ENCODE measurements around the gene CAPG. TPM values are rescaled to one million over a fixed set of nuclear protein-coding genes. Genes with fewer than 3 reads are reported as not detected.

CAPG gene
- total RNA-seq, 6 donors from 2014 or later = 169 to 611 (median 375) TPM

GRCh38 chr2:85394261-85394681 is 15.9 kb downstream of the CAPG start:
- 90 to 93% methylated on average over 3 to 4 of the region's 4 CpGs for WGBS, 2 donors
- no peaks in the 10 kb centered on the region for H3K9me3 ChIP-seq
- H3K4me1 ChIP-seq = peaks cover 0 to 14% (median 6%) of the 10 kb centered on the region in 4 donors
- TF ChIP-seq POLR2A (IDR thresholded peaks at IDR 0.05) (no peak), POLR2AphosphoS5 (IDR thresholded peaks at IDR 0.05) (no peak), EP300 (IDR thresholded peaks at IDR 0.05) (no peak), CTCF (IDR thresholded peaks at IDR 0.05) (no peak)
- H3K27me3 ChIP-seq = no peaks in the 10 kb centered on the region
- DNase-seq (no peak), ATAC-seq (ENCODE audit: low FRiP score in 2 of 2) (no peak)
- no peak overlapping the region for H3K27ac ChIP-seq
- peaks cover 7 to 73% (median 48%) of the 10 kb centered on the region in 4 donors for H3K36me3 ChIP-seq
- H3K4me3 ChIP-seq = no peak overlapping the region

- no peaks in the 10 kb centered on the region for H3K27me3 ChIP-seq
- H3K9me3 ChIP-seq = no peaks in the 10 kb centered on the region
- DNase-seq (no peak), ATAC-seq (ENCODE audit: low FRiP score in 2 of 2) (no peak)
- peaks cover 7 to 76% (median 49%) of the 10 kb centered on the region in 4 donors for H3K36me3 ChIP-seq
- no peak overlapping the region for H3K27ac ChIP-seq
- TF ChIP-seq EP300 (IDR thresholded peaks at IDR 0.05) (no peak), CTCF (IDR thresholded peaks at IDR 0.05) (no peak), POLR2A (IDR thresholded peaks at IDR 0.05) (no peak), POLR2AphosphoS5 (IDR thresholded peaks at IDR 0.05) (no peak)
- peaks cover 0 to 14% (median 6%) of the 10 kb centered on the region in 4 donors for H3K4me1 ChIP-seq
- no peak overlapping the region for H3K4me3 ChIP-seq
- 96% methylated on average over 4 of the region's 4 CpGs for WGBS, 2 donors
These were observed 16.3 kb downstream of the CAPG start for GRCh38 chr2:85393836-85394235.

- Histone ChIP-seq H3K27me3 (no peaks in the 10 kb centered on the region), H3K36me3 (peaks cover 7 to 87% (median 64%) of the 10 kb centered on the region in 4 donors), H3K27ac (no peak overlapping the region), H3K9me3 (no peaks in the 10 kb centered on the region), H3K4me3 (no peak overlapping the region), H3K4me1 (peaks cover 0 to 3% (median under 1%) of the 10 kb centered on the region in 4 donors)
- 85 to 86% methylated on average over 3 to 9 of the region's 11 CpGs for WGBS, 2 donors
- DNase-seq (peak; percentile 54 to 77), ATAC-seq (ENCODE audit: low FRiP score in 2 of 2) (peak; percentile 19 to 68)
- TF ChIP-seq POLR2A (IDR thresholded peaks at IDR 0.05) (no peak), CTCF (IDR thresholded peaks at IDR 0.05) (peak in 5 of 6 experiments; percentile 43 to 59 (median 52)), POLR2AphosphoS5 (IDR thresholded peaks at IDR 0.05) (no peak), EP300 (IDR thresholded peaks at IDR 0.05) (no peak)
These were observed 19.1 kb downstream of the CAPG start for GRCh38 chr2:85390941-85391669.

- H3K4me3 ChIP-seq = no peak overlapping the region
- WGBS, 2 donors = 89 to 92% methylated on average over 9 of the region's 9 CpGs
- no peak for DNase-seq
- TF ChIP-seq POLR2AphosphoS5 (IDR thresholded peaks at IDR 0.05) = no peak
- TF ChIP-seq POLR2A (IDR thresholded peaks at IDR 0.05) = no peak
- no peak for TF ChIP-seq EP300 (IDR thresholded peaks at IDR 0.05)
- no peak for TF ChIP-seq CTCF (IDR thresholded peaks at IDR 0.05)
- ATAC-seq (ENCODE audit: low FRiP score in 2 of 2) = no peak
- peaks cover 10 to 87% (median 60%) of the 10 kb centered on the region in 4 donors for H3K36me3 ChIP-seq
- H3K9me3 ChIP-seq = no peaks in the 10 kb centered on the region
- H3K27me3 ChIP-seq = no peaks in the 10 kb centered on the region
- no peak overlapping the region for H3K27ac ChIP-seq
- H3K4me1 ChIP-seq = peaks cover 0 to 3% (median 0%) of the 10 kb centered on the region in 4 donors
These were observed 21.2 kb downstream of the CAPG start for GRCh38 chr2:85388878-85389538.

Measured in upper lobe of left lung (tissue), 6 donors.